Endometrial microvascular endothelial cells (primary cell): ENCODE results near the gene HDAC7. TPM values are rescaled to one million over a fixed set of nuclear protein-coding genes. Genes with fewer than 3 reads are reported as not detected.

ENCODE experiments used
- in situ Hi-C: cut with HindIII; loops from 2 replicates; pipeline ENCODE4 v1.10.0; 2017; ENCODE audit warnings: low sequenced_read_pairs, low pct_unique_long_range_greater_than_20kb; ENCODE audit errors: inconsistent ontology term
- total RNA-seq: library from RNA; depleted of rRNA; stranded (reverse); fragments of >200 nt; gene quantifications from one replicate; pipeline ENCODE4 v1.2.3, GENCODE V29; 2015; ENCODE audit errors: inconsistent ontology term

The HDAC7 gene
- total RNA-seq: 84.6 TPM

DNA sequence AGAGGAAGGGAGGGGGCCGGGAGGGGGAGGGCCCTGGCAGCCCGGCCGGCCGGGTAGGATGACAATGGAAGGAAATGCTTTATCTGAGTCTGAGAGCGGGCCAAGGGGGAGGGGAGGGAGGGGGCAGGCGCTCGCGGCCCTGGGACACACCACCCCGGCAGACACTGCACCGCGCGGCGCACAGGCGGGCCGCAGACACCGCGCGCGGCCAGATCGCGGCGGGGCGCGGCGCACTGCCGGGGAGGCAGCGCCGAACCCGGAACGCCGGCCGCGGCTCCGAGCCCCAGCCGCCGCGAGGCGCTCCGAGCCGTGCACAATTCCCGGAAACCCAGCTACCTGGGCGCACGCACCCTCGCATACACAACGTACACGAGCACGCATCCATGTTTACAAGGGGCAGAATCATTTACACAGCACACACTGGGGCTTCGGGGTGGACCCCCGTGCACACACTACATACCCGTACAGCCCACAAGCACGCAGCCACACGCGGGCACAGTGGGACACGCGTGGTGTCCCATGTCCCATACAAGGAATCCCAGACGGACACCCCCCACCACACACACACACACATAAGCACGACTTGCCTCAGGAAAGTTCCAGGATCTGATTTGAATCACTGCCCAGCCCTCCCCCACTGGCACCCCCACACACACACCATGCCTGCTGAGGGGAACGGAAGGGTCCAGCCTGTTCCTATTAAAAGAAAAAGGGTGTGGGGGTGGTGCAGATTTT, at the start of gene HDAC7:
HDAC7 (minus strand) TSS at position 8 of the 735 bp plus-strand sequence. CDS start 118 bp downstream, outside the sequence.
- in situ Hi-C loops: no loop called here

DNA sequence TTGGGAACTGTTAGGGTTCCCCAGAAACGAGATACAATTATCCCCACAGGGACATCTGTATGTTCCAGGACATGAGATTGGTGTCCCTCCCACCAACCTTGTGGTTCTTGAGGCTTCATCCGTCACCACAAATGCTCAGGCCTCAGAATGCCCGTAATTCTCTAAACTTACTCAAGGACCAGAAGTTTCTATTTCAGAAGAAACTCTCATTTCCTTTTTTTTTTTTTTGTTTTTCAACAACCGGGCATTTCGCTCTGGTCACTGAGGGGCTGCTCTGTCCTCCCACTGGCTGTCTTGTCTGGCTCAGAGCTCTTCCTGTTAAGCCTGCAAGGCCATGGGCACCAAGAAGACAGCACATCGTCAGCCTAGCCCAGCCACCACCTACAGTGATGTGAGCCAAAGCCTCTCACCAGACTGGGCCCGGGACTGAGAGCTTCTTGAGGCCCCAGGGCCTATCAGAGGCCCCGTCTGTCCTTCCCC, 48.9 kb upstream of the HDAC7 start:
- in situ Hi-C loops: no loop called here

DNA sequence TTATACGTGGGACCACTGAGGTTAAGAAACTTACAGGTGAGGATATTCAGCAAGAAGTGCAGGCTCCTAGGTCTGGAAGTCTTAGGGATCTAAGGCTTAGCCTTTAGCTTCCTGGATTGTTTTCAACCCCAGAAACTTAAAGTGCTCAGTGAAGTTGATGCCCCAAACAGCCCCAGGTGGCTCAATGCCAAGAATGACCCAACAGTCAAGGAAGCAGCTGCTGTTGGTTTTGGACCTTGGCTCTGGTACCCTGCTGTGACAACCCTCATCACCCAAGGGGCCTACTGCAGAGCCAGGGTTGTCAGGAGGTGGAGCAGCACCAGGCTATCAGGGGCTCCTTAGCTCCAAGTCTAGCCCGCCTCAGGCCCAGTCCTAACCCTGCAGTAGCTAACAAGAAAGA, 48.3 kb upstream of the HDAC7 start:
- in situ Hi-C loops: no loop called here

DNA sequence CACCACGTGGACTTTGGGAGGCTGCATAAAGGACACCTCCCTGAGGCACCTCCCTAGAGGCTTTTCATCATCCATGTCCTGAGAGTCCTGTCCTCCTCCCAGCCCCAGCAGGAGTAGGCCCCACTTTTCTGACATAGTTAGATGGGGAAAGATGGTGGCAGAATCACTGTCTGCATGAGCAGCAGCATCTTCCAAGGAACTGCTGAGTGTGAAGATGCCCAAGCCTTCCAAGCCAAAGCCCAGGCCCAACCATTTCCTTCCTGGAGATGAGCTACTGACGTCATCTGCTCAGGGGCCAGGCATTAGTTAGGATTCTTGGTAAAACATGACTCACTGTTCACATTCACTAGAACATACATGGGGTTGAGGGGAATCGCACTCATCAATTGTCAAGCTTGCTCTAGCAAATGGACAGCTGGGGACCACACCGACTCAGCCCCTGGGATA, 47.8 kb upstream of the HDAC7 start:
- in situ Hi-C loops: no loop called here

DNA sequence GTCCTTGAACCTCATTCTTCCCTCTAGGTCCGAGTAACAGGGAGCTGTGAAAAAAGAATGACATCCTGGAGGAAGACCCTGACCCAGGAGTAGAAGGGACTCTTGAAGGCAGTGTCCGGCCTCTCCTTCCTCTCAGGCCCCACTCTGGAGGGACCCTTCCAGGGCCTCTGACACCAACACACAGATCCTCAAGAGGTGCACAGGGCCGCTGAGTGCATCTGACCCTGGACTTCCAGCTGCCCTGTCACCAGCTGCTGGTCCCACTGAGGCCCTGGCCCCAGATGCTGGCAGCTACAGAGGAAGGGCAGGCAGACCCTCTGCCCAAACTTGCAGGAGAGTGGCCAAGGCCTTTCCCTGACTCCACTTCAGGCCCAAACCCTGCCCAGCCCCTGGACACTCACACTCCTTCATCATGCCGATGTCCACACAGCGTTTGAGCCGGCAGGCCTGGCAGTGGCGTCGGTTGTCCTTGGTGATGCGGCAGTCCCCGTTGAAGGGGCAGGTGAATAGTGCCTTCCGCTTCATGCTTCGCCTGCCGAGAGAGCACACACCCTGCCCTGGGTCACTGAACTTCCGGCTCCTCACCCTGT, 45.0 kb upstream of the HDAC7 start:
- in situ Hi-C loops: no loop called here

GRCh38 chr12:47863985-47864384, 44.3 kb upstream of the HDAC7 start:
- in situ Hi-C loops: no loop called here

DNA sequence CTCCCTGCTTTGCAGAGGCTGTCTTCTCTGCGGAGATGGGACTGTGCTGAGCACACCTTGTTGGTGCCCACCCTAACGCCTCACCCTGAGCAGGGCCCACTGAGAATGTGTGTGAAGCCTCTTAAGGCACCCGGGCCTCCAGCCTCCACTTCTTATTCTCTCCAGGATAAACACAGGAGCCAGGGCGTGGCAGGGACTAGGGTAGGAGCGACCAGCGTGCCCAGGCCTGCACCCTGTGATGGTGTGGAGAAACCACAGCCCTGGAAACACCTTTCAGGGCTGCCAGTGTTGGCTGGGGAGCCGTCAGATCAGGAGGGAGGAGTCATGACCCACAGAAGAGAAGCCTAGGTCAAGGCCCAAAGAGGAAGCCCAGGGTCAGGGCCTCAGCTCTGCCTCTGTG, 43.8 kb upstream of the HDAC7 start:
- in situ Hi-C loops: no loop called here

- in situ Hi-C loops: no loop called here
Measured at GRCh38 chr12:47862881-47863280, 43.2 kb upstream of the HDAC7 start.

DNA sequence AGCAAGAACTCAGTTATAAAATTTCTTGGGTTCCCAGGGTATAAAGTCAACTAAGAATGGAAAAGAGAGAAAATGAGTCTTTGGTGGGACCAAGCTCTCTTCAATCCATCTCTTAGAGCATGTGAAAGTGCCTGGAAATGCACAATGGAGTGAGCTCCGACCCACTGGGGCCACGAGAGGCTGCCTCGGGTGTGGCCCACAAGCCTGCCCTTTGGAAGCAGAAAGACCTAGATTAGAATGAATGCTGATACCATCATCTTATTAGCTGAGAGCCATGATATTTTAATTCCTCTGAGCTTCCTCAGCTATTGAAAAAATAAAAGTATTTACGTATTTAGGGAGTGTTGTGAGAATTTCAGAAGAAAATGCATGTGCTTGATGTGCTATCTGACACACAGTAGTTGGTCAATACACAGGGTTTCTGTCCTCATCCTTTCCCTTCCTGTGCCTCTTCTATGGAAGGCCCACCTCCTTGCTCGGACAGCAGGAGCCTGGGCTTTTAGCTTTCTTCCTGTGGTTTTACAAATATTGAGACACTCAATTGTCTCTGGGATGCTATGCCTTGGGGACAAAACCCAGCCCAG, 42.6 kb upstream of the HDAC7 start:
- in situ Hi-C loops: no loop called here

DNA sequence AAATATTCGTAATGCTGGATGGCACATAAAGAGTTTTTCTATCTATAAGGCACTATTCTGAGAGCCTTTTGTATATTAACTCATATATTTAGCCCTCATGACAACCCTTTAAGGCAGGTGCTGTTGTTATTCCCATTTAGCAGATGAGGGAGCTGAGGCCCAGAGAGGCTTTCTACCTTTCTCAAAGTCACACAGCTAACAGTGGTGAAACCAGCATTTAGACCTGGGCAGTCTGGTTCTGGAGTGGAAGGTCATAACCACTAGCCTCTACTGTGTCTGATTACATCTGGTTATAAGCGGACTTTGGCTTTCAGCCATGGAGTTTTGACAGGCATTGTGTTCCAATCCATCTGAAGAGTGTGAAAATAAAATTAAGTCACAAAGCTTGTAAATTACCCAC, 41.2 kb upstream of the HDAC7 start:
- in situ Hi-C loops: no loop called here

- in situ Hi-C loops: no loop called here
Measured at GRCh38 chr12:47860279-47860841, 40.7 kb upstream of the HDAC7 start.

DNA sequence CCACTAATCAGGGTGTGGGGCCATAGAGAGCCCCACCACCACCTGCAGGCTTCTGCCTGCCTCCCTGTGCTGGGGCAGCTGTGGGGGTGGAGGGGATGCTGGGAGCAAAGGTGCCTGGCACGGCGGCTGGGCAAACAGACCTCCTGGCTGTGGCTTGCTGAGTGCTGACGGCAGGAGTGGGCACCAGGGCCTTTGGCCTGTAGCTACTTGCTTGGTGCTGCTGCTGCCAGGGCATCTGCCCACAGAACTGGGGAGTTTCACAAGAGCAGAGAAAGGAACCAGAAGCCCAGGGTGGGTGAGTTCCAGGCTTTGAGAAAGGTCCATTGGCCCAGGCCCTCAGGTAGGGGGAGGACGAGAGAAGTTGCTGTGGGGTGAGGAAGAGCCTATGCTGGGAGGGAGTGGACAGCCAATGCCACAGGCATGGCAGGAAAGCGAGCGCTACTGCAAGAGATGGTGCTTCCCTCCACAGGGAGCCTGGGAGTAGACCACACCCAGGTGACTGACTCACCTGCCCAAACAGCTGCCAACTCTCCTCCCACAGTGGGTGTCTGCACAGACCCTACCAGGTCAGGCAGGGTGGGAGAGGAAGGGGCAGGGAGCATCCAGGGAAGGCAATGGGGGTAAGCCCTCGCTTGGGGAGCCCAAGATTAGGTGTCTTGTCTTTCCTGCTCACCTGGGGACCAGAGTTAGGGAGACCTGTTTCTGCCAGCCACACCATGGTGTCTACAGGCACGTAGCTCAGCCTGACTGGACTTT, 39.0 kb upstream of the HDAC7 start:
- in situ Hi-C loops: no loop called here

DNA sequence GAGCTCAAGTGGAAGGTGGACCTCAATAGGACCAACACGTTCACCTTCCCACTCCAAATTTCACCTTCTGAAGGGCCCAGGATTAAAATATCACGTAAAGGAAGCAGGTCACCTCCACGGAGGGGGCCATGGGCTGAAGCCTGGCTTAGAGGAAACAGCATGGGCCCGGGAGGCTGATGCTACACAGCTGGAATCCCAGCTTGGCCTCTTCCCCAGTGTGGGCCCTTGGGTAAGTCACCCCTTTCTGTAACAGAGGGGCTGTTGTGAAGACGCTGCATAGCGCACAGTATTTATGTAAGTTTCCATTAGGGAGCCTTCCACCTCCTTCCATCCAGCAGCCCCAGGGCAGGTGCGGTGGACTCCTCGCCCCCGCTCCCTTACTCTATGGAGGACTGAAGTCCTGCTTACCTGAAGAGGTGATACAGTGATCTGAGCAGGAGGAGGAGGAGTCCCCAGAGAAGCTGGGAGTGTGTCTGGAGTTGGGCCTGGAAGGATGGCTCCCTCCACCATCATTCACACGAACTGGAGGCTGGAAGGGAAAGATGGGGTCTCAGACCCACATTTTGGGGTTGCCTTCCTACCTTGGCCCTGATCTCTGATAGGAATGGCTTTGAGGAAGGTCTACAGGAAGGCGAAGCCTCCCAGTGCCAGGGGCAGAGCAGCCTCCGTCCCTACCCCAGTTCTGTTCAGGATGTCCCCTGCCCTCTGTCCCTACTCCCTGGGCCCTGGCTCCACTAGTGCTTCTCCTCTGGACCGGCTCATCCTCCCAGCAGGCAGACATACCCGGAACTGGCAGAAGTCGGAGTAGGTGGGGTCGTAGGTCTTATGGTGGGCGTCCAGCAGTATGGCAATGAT, 37.2 kb upstream of the HDAC7 start:
- in situ Hi-C loops: no loop called here

- in situ Hi-C loops: no loop called here
Measured at GRCh38 chr12:47856094-47856493, 36.4 kb upstream of the HDAC7 start.

DNA sequence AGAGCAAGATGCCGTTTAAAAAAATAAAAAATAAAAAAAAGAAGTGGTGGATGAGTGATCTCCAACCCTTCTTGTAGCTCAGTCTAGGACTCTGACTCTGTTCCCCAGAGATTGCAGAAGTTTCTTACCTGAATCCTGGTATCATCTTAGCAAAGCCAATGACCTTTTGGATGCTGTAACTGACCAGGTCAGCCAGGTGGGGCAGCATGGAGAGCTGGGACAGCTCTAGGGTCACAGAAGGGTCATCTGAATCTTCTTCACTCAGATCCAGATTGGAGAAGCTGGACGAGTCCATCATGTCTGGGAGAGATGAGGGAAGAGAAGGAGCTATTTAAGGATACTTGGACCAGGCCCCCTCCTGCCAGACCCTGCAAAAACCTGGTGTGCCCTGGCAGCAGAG, 35.8 kb upstream of the HDAC7 start:
- in situ Hi-C loops: no loop called here

GRCh38 chr12:47854531-47854930, 34.8 kb upstream of the HDAC7 start:
- in situ Hi-C loops: no loop called here

- in situ Hi-C loops: no loop called here
Measured at GRCh38 chr12:47852096-47852571, 32.4 kb upstream of the HDAC7 start.

GRCh38 chr12:47851303-47851952, 31.7 kb upstream of the HDAC7 start:
- in situ Hi-C loops: no loop called here
